Lower leg skin (tissue), 3 donors: ENCODE measurements around the gene CARD14.

Experiments
- CTCF ChIP-seq, 3 donors: fragments of 450-650 bp; IDR thresholded peaks; one replicate each; pipeline ENCODE4 v1.5.1; 2016; ENCODE audit warnings: antibody characterized with exemption in 3 of 3, mild to moderate bottlenecking in 3 of 3, moderate library complexity in 2 of 3
- POLR2A ChIP-seq, 2 donors: fragments of 450-650 bp; IDR thresholded peaks; one replicate each; pipeline ENCODE4 v1.6.1; 2016 to 2017; ENCODE audit warnings: antibody characterized with exemption in 2 of 2, mild to moderate bottlenecking in 1 of 2, moderate library complexity in 1 of 2

GRCh38 chr17:80132906-80133625 lies 36.8 kb upstream of the CARD14 start:
- TF ChIP-seq CTCF (IDR thresholded peaks at IDR 0.05) (no peak), POLR2A (IDR thresholded peaks at IDR 0.05) (no peak)
